Hepatocyte (in vitro differentiated cells): ENCODE results near the gene ZBED1. TPM values are rescaled to one million over a fixed set of nuclear protein-coding genes. Genes with fewer than 3 reads are reported as not detected.

Experiments
- DNase-seq: peaks from one replicate; pipeline ENCODE4 v3.0.0-alpha.2; 2016; ENCODE audit warnings: low spot score
- H2AFZ ChIP-seq: fragments of 200-600 bp; sonication (generic); 2 replicates; pipeline ENCODE4 v1.6.0; 2016; ENCODE audit warnings: antibody characterized with exemption, mild to moderate bottlenecking
- H3K27ac ChIP-seq: fragments of 200-600 bp; sonication (generic); 2 replicates; pipeline ENCODE4 v1.5.1; 2016; ENCODE audit warnings: mild to moderate bottlenecking
- H3K27me3 ChIP-seq: fragments of 200-600 bp; sonication (generic); 2 replicates; pipeline ENCODE4 v1.6.1; 2016
- H3K36me3 ChIP-seq: fragments of 200-600 bp; sonication (generic); replicated peaks from 2 replicates; pipeline ENCODE4 v1.5.1; 2016; ENCODE audit warnings: low read depth; ENCODE audit not compliant: insufficient read depth
- H3K4me1 ChIP-seq: fragments of 200-600 bp; sonication (generic); 2 replicates; pipeline ENCODE4 v1.5.1; 2016; ENCODE audit warnings: mild to moderate bottlenecking, moderate library complexity; ENCODE audit not compliant: insufficient read depth
- H3K4me2 ChIP-seq: fragments of 200-600 bp; sonication (generic); 2 replicates; pipeline ENCODE4 v1.6.0; 2016
- H3K4me3 ChIP-seq: fragments of 200-600 bp; sonication (generic); 2 replicates; pipeline ENCODE4 v1.5.1; 2016; ENCODE audit warnings: mild to moderate bottlenecking
- H3K79me2 ChIP-seq: fragments of 200-600 bp; sonication (generic); 2 replicates; pipeline ENCODE4 v1.6.0; 2017; ENCODE audit warnings: mild to moderate bottlenecking
- H3K9me2 ChIP-seq: fragments of 200-600 bp; sonication (generic); replicated peaks from 2 replicates; pipeline ENCODE4 v1.6.0; 2017; ENCODE audit warnings: mild to moderate bottlenecking; ENCODE audit not compliant: insufficient read depth
- H3K9me3 ChIP-seq: fragments of 200-600 bp; sonication (generic); 2 replicates; pipeline ENCODE4 v1.5.1; 2016; ENCODE audit warnings: low read depth, mild to moderate bottlenecking
- H4K20me1 ChIP-seq: fragments of 200-600 bp; sonication (generic); 2 replicates; pipeline ENCODE4 v1.6.0; 2016; ENCODE audit warnings: mild to moderate bottlenecking; ENCODE audit not compliant: insufficient read depth, poor library complexity, severe bottlenecking
- CTCF ChIP-seq: fragments of 200-600 bp; sonication (generic); IDR thresholded peaks from 2 replicates; pipeline ENCODE4 v1.5.1; 2016; ENCODE audit warnings: antibody characterized with exemption, mild to moderate bottlenecking; ENCODE audit not compliant: poor library complexity
- EZH2 ChIP-seq: fragments of 200-600 bp; sonication (generic); IDR thresholded peaks from 2 replicates; pipeline ENCODE4 v1.6.1; 2016; ENCODE audit warnings: antibody characterized with exemption, mild to moderate bottlenecking, borderline replicate concordance
- EZH2phosphoT487 ChIP-seq: fragments of 200-600 bp; sonication (generic); IDR thresholded peaks from one replicate; pipeline ENCODE4 v1.6.1; 2018; ENCODE audit warnings: antibody characterized with exemption, mild to moderate bottlenecking, low read depth, moderate library complexity; ENCODE audit not compliant: unreplicated experiment, severe bottlenecking
- WGBS: methylation state at CpG from one replicate; pipeline ENCODE4 v1.1.6; 2016; ENCODE audit warnings: low lambda C conversion rate; ENCODE audit errors: missing lambda C conversion rate; 5-methylcytosine and 5-hydroxymethylcytosine counted together
- polyA plus RNA-seq: library from polyadenylated mRNA; unstranded; fragments of >200 nt; fragmentation: Nextera tagmentation; extraction: Ambion mirVana; gene quantifications from 2 replicates; pipeline ENCODE4 v1.2.1, GENCODE V29; 2016
- total RNA-seq: library from RNA; depleted of rRNA; stranded (reverse); fragments of >200 nt; gene quantifications from 2 replicates; pipeline ENCODE4 v1.2.3, GENCODE V29; 2014

The ZBED1 gene
- total and polyA plus RNA-seq, 2 experiments from 2014 or later = 26.4 to 41.4 TPM

- H3K4me3 ChIP-seq = no peak overlapping the region
- H3K4me1 ChIP-seq = peaks cover 22% of the 10 kb centered on the region
- TF ChIP-seq EZH2phosphoT487 (no peak), CTCF (no peak), EZH2 (no peak)
- no peaks in the 10 kb centered on the region for H3K36me3 ChIP-seq
- no peak for DNase-seq
- no peak overlapping the region for H3K27ac ChIP-seq
- H3K9me3 ChIP-seq = no peaks in the 10 kb centered on the region
- no peaks in the 10 kb centered on the region for H4K20me1 ChIP-seq
- no peaks in the 10 kb centered on the region for H3K79me2 ChIP-seq
- no peaks in the 10 kb centered on the region for H3K27me3 ChIP-seq
- H2AFZ ChIP-seq = no peak overlapping the region
- H3K9me2 ChIP-seq = no peaks in the 10 kb centered on the region
- H3K4me2 ChIP-seq = no peak overlapping the region
- 79% methylated on average over 4 of the region's 4 CpGs for WGBS
Observed at GRCh38 chrX:2547736-2548135, 47.0 kb upstream of the ZBED1 start.

- Histone ChIP-seq H3K4me1 (peaks cover 10% of the 10 kb centered on the region), H3K27me3 (no peaks in the 10 kb centered on the region), H3K79me2 (no peaks in the 10 kb centered on the region), H3K4me2 (no peak overlapping the region), H3K9me2 (no peaks in the 10 kb centered on the region), H3K4me3 (no peak overlapping the region), H3K9me3 (no peaks in the 10 kb centered on the region), H2AFZ (no peak overlapping the region), H4K20me1 (no peaks in the 10 kb centered on the region), H3K36me3 (no peaks in the 10 kb centered on the region), H3K27ac (no peak overlapping the region)
- DNase-seq = no peak
- 94% methylated on average over 1 of the region's 1 CpG for WGBS
- no peak for TF ChIP-seq CTCF
- no peak for TF ChIP-seq EZH2
- TF ChIP-seq EZH2phosphoT487 = no peak
Observed at GRCh38 chrX:2546496-2546895, 45.7 kb upstream of the ZBED1 start.

- no peak overlapping the region for H3K4me2 ChIP-seq
- H3K27me3 ChIP-seq = no peaks in the 10 kb centered on the region
- H2AFZ ChIP-seq = no peak overlapping the region
- no peak overlapping the region for H3K27ac ChIP-seq
- WGBS = 67% methylated on average over 1 of the region's 1 CpG
- H3K4me1 ChIP-seq = peaks cover 9% of the 10 kb centered on the region
- no peaks in the 10 kb centered on the region for H4K20me1 ChIP-seq
- no peaks in the 10 kb centered on the region for H3K36me3 ChIP-seq
- H3K79me2 ChIP-seq = no peaks in the 10 kb centered on the region
- no peak overlapping the region for H3K4me3 ChIP-seq
- no peak for TF ChIP-seq EZH2
- no peak for TF ChIP-seq EZH2phosphoT487
- no peak for TF ChIP-seq CTCF
- H3K9me2 ChIP-seq = no peaks in the 10 kb centered on the region
- no peak for DNase-seq
- no peaks in the 10 kb centered on the region for H3K9me3 ChIP-seq
Observed at GRCh38 chrX:2545144-2545543, 44.4 kb upstream of the ZBED1 start.
